Measurements from ENCODE around the gene ANKS3. TPM values are rescaled to one million over a fixed set of nuclear protein-coding genes. Genes with fewer than 3 reads are reported as not detected.

The ANKS3 gene
- total and polyA plus RNA-seq, 2 donors (not counting 3 experiments of a cell fraction or from before 2014, with no cell fraction given), result 13.9 to 24.0 TPM

DNA sequence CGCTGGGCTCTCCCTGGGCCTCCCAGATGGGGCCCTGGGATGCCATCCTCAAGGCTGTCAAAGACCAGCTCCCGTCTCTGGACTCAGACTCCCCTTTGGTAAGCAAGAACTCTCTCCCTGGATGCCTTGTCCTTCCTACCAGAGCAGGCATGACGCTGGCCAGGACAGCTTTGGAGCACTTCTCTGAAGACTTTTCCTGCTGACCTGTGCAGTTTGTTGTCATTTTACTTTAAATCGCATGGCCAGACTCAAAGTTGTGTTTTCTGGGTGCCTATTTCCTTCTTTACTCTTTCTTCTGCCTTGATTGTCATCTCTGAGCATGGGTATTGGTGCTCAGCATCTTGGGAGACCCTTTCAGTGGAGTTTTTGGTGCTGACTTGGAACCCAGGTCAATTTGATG, 2.5 kb upstream of the ANKS3 start:
- Histone ChIP-seq H3K9ac (replicated peaks; ENCODE audit: extremely low read depth, insufficient read depth, low read length) (no peak overlapping the region), H3K36me3 (ENCODE audit: control insufficient read depth in 2 of 2, extremely low read depth in 1 of 2, insufficient read depth in 2 of 2, low read length in 2 of 2) (no peaks in the 10 kb centered on the region), H2AFZ (ENCODE audit: low read depth, low read length) (no peak overlapping the region), H4K20me1 (replicated peaks; ENCODE audit: control insufficient read depth, extremely low read depth, insufficient read depth, low read length) (no peaks in the 10 kb centered on the region), H3K4me3 (replicated peaks in 1 of 3; ENCODE audit: insufficient read depth in 1 of 3, low read depth in 1 of 3, low read length in 3 of 3) (no peak overlapping the region), H3K9me3 (replicated peaks; ENCODE audit: control insufficient read depth, insufficient read depth, low read length) (no peaks in the 10 kb centered on the region), H3K27me3 (ENCODE audit: control insufficient read depth in 2 of 2, insufficient read depth in 2 of 2, low read length in 2 of 2) (no peaks in the 10 kb centered on the region), H3K4me2 (ENCODE audit: insufficient read depth, low read length) (no peak overlapping the region), H3K4me1 (ENCODE audit: control insufficient read depth, extremely low read depth, insufficient read depth, low read length) (peaks cover 5% of the 10 kb centered on the region), H3K27ac (ENCODE audit: insufficient read depth, low read depth, low read length) (no peak overlapping the region), H3K79me2 (ENCODE audit: control insufficient read depth, insufficient read depth, low read length) (peaks cover 9% of the 10 kb centered on the region), H3K9me1 (replicated peaks; ENCODE audit: control insufficient read depth, extremely low read depth, insufficient read depth, low read length) (no peaks in the 10 kb centered on the region)
- TF ChIP-seq EZH2 (IDR thresholded peaks at IDR 0.05; ENCODE audit: borderline replicate concordance, low read depth, low read length, severe bottlenecking) (no peak), POLR2AphosphoS5 (IDR thresholded peaks at IDR 0.05; ENCODE audit: insufficient read depth, low read depth, low read length) (no peak), GATA2 (IDR thresholded peaks at IDR 0.05; ENCODE audit: insufficient read depth, insufficient read length, low read depth, low read length) (no peak), JUN (IDR thresholded peaks at IDR 0.05; ENCODE audit: borderline replicate concordance, insufficient read depth, insufficient read length, low read depth) (no peak), POLR2A (IDR thresholded peaks at IDR 0.05; ENCODE audit: low read depth, low read length) (no peak), MYC (IDR thresholded peaks at IDR 0.05; ENCODE audit: low read depth, low read length) (no peak), FOS (IDR thresholded peaks at IDR 0.05; ENCODE audit: borderline replicate concordance, insufficient read depth, low read length) (no peak)
- TF ChIP-seq, protein P1, sequence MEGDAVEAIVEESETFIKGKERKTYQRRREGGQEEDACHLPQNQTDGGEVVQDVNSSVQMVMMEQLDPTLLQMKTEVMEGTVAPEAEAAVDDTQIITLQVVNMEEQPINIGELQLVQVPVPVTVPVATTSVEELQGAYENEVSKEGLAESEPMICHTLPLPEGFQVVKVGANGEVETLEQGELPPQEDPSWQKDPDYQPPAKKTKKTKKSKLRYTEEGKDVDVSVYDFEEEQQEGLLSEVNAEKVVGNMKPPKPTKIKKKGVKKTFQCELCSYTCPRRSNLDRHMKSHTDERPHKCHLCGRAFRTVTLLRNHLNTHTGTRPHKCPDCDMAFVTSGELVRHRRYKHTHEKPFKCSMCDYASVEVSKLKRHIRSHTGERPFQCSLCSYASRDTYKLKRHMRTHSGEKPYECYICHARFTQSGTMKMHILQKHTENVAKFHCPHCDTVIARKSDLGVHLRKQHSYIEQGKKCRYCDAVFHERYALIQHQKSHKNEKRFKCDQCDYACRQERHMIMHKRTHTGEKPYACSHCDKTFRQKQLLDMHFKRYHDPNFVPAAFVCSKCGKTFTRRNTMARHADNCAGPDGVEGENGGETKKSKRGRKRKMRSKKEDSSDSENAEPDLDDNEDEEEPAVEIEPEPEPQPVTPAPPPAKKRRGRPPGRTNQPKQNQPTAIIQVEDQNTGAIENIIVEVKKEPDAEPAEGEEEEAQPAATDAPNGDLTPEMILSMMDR (IDR thresholded peaks at IDR 0.05; ENCODE audit: extremely low read depth in 1 of 2, insufficient read depth in 1 of 2, low read depth in 1 of 2, low read length in 2 of 2), result no peak
- TF ChIP-seq, protein P2, sequence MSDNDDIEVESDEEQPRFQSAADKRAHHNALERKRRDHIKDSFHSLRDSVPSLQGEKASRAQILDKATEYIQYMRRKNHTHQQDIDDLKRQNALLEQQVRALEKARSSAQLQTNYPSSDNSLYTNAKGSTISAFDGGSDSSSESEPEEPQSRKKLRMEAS (IDR thresholded peaks at IDR 0.05; ENCODE audit: insufficient read depth, insufficient read length), result no peak
- CTCF ChIA-PET, result no interaction called here
- intact Hi-C loops (cut with micrococcal nuclease), result no loop called here
- POLR2A ChIA-PET, result no interaction called here
- BruUV-seq (replicated peaks), result no TSS peak
- FAIRE-seq (no peak), DNase-seq (ENCODE audit: low read depth, low spot score) (no peak)
- dilution Hi-C loops (cut with MboI; ENCODE audit: extremely low pct_ligation_motif_present, low sequenced_read_pairs), result no loop called here
